HCT116 (cell line): Measurements from ENCODE around the gene LSM10. TPM values are rescaled to one million over a fixed set of nuclear protein-coding genes. Genes with fewer than 3 reads are reported as not detected.

Experiments used
- ATAC-seq: fragments of 200-7000 bp; cut with Tn5 transposase; 2 replicates; pipeline ENCODE4 v1.9.1; 2020; ENCODE audit warnings: mild to moderate bottlenecking, moderate library complexity
- BruUV-seq: library from RNA; stranded (reverse); fragments of 400-500 nt; replicated peaks from 2 replicates; lab custom pipeline; 2021; lab: Mats Ljungman, UMichigan
- CTCF ChIA-PET: fragments of 300-600 bp; sonication (Branson Sonifier 250); formaldehyde crosslinking; loops from one replicate; lab custom pipeline; 2021; ENCODE audit warnings: antibody characterized with exemption; lab: Charles Lee
- POLR2A ChIA-PET: fragments of 300-600, 350-600 bp; sonication (Branson Sonifier 250); formaldehyde crosslinking; loops from one replicate; lab custom pipeline; 2021; ENCODE audit warnings: antibody characterized with exemption; lab: Charles Lee
- RAD21 ChIA-PET, 2 experiments: fragments of 300-600 bp; sonication (Branson Sonifier 250); formaldehyde crosslinking; loops; one replicate each; lab custom pipeline; 2023; ENCODE audit warnings: low total read pairs in 2 of 2; ENCODE audit not compliant: uncharacterized antibody in 2 of 2, unreplicated experiment in 2 of 2, low non-redundant PET in 1 of 2; lab: Charles Lee
- DNase-seq: peaks from one replicate; pipeline ENCODE4 v3.0.0-alpha.2; 2010; ENCODE audit warnings: low read depth, low spot score
- H2AFZ ChIP-seq: fragments of 200-600 bp; shearing (Covaris generic), sonication (generic); 2 replicates; pipeline ENCODE4 v1.6.1; 2017; ENCODE audit warnings: low read depth, mixed run types, mixed read lengths, antibody characterized with exemption, low read length; ENCODE audit not compliant: poor library complexity, severe bottlenecking
- H3K27ac ChIP-seq: 2 replicates; pipeline ENCODE4 v1.5.1; 2012; ENCODE audit warnings: low read depth, low read length
- H3K27me3 ChIP-seq: fragments of 200-600 bp; sonication (generic); 2 replicates; pipeline ENCODE4 v1.6.1; 2016; ENCODE audit warnings: mixed run types, low read length, mixed read lengths; ENCODE audit not compliant: insufficient read depth
- H3K36me3 ChIP-seq, 2 experiments: fragments of 200-500 bp in 1 of 2; fragments of 200-600 bp in 1 of 2; sonication (Bioruptor generic) in 1 of 2; sonication (generic) in 1 of 2; 2 replicates each; pipeline versions ENCODE4 v1.5.1 to v1.6.1; 2014 to 2016; ENCODE audit warnings: low read length in 2 of 2, inconsistent platforms in 1 of 2, mixed read lengths in 1 of 2, mixed run types in 1 of 2; ENCODE audit not compliant: insufficient read depth in 2 of 2, control insufficient read depth in 1 of 2
- H3K4me1 ChIP-seq, 2 experiments: fragments of 200-600 bp in 1 of 2; sonication (generic) in 1 of 2; 2 replicates each; pipeline versions ENCODE4 v1.5.1 to v1.6.1; 2012 to 2017; ENCODE audit warnings: low read length in 2 of 2, inconsistent platforms in 1 of 2, mild to moderate bottlenecking in 1 of 2, mixed read lengths in 1 of 2, mixed run types in 1 of 2, moderate library complexity in 1 of 2; ENCODE audit not compliant: insufficient read depth in 2 of 2, control insufficient read depth in 1 of 2
- H3K4me2 ChIP-seq: fragments of 200-600 bp; sonication (generic); 2 replicates; pipeline ENCODE4 v1.6.1; 2017; ENCODE audit warnings: mixed run types, low read length, mixed read lengths
- H3K4me3 ChIP-seq, 2 experiments: fragments of 200-600 bp in 1 of 2; sonication (generic) in 1 of 2; replicated peaks in 1 of 2; 2 replicates each; pipeline ENCODE4 v1.5.1; 2011 to 2016; ENCODE audit warnings: low read length in 2 of 2, control low read depth in 1 of 2, low read depth in 1 of 2, mild to moderate bottlenecking in 1 of 2, mixed read lengths in 1 of 2, mixed run types in 1 of 2
- H3K79me2 ChIP-seq: fragments of 200-600 bp; sonication (generic); 2 replicates; pipeline ENCODE4 v1.6.1; 2017; ENCODE audit warnings: mild to moderate bottlenecking, mixed run types, low read length, moderate library complexity, mixed read lengths; ENCODE audit not compliant: insufficient read depth
- H3K9ac ChIP-seq: fragments of 200-600 bp; sonication (generic); 2 replicates; pipeline ENCODE4 v1.6.1; 2016; ENCODE audit warnings: low read length, mixed read lengths
- H3K9me2 ChIP-seq: fragments of 200-600 bp; sonication (generic), shearing (Covaris generic); 2 replicates; pipeline ENCODE4 v1.6.1; 2017; ENCODE audit warnings: mixed run types, mild to moderate bottlenecking, moderate library complexity; ENCODE audit not compliant: insufficient read depth
- H3K9me3 ChIP-seq, 2 experiments: fragments of 200-500 bp in 1 of 2; fragments of 200-600 bp in 1 of 2; sonication (Bioruptor generic) in 1 of 2; sonication (generic) in 1 of 2; 2 replicates each; pipeline ENCODE4 v1.6.1; 2014 to 2017; ENCODE audit warnings: low read length in 2 of 2, mixed read lengths in 2 of 2, inconsistent platforms in 1 of 2, low read depth in 1 of 2, mild to moderate bottlenecking in 1 of 2, mixed run types in 1 of 2, moderate library complexity in 1 of 2; ENCODE audit not compliant: control insufficient read depth in 1 of 2, insufficient read depth in 1 of 2
- H4K20me1 ChIP-seq: fragments of 200-600 bp; sonication (generic), shearing (Covaris generic); 2 replicates; pipeline ENCODE4 v1.6.1; 2017; ENCODE audit warnings: mixed run types, mild to moderate bottlenecking, moderate library complexity; ENCODE audit not compliant: insufficient read depth
- CEBPB ChIP-seq: IDR thresholded peaks from 2 replicates; pipeline ENCODE4 v1.6.1; 2012; ENCODE audit warnings: low read depth
- EZH2 ChIP-seq: fragments of 200-600 bp; sonication (generic); IDR thresholded peaks from 2 replicates; pipeline ENCODE4 v1.6.1; 2017; ENCODE audit warnings: antibody characterized with exemption, mixed run types
- FOSL1 ChIP-seq: IDR thresholded peaks from 2 replicates; pipeline ENCODE4 v1.6.1; 2012; ENCODE audit warnings: low read depth
- POLR2A ChIP-seq: IDR thresholded peaks from 2 replicates; pipeline ENCODE4 v1.7.0; 2011; ENCODE audit warnings: borderline replicate concordance; ENCODE audit not compliant: insufficient read depth, insufficient read length; ENCODE audit errors: extremely low read depth
- POLR2AphosphoS5 ChIP-seq: IDR thresholded peaks from 2 replicates; pipeline ENCODE4 v1.6.1; 2011; ENCODE audit warnings: mild to moderate bottlenecking, low read depth, low read length, moderate library complexity
- SP1 ChIP-seq: IDR thresholded peaks from 2 replicates; pipeline ENCODE4 v1.6.1; 2012; ENCODE audit warnings: low read depth
- ZBTB33 ChIP-seq: IDR thresholded peaks from 2 replicates; pipeline ENCODE4 v1.6.1; 2011; ENCODE audit warnings: mild to moderate bottlenecking, low read length, moderate library complexity; ENCODE audit not compliant: insufficient replicate concordance; ENCODE audit errors: extremely low read depth
- intact Hi-C: fragments of 100-400 bp; cut with micrococcal nuclease; formaldehyde crosslinking; loops from 2 replicates; pipeline ENCODE4 v1.10.0; 2022
- total RNA-seq: library from RNA; stranded (reverse); gene quantifications from one replicate; pipeline ENCODE4 v1.2.1, GENCODE V29; 2021; ENCODE audit not compliant: unreplicated experiment
- TF ChIP-seq, protein P1 (sequence below), 3 experiments: fragments of 200-600 bp in 1 of 3; sonication (generic) in 1 of 3; IDR thresholded peaks in 2 of 3; conservative IDR thresholded peaks in 1 of 3; 2 replicates each; pipeline ENCODE4 v1.5.1; 2012 to 2017; ENCODE audit warnings: low read depth in 2 of 3, low read length in 2 of 3, antibody characterized with exemption in 1 of 3, borderline replicate concordance in 1 of 3, control low read depth in 1 of 3, mild to moderate bottlenecking in 1 of 3, mixed read lengths in 1 of 3, mixed run types in 1 of 3, moderate library complexity in 1 of 3; ENCODE audit not compliant: insufficient read depth in 1 of 3

Gene LSM10
- total RNA-seq, 1 experiment from 2014 or later = 49.5 TPM

DNA sequence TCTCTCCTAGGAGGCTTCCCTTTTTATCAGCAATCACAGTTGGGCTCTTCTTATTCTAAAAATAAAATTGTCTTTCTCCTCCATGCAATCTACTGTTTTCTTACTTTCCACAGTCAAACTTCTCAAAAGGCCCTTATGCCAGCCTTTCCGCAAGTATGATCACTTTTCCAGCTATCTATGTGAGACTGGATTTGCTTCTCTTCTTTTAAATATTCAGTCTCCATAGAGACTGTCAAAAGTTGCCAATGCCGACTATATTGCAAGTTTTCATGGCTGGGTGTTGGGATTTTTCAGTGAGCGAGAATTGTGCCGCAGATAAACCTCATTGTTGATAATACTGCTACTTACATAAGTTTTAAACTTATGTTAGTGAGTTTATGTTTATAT lies 4.8 kb upstream of the LSM10 start:
- peak overlapping the region; percentile 74 for H3K27ac ChIP-seq
- H3K9me2 ChIP-seq = no peaks in the 10 kb centered on the region
- H4K20me1 ChIP-seq = no peaks in the 10 kb centered on the region
- H3K79me2 ChIP-seq = peaks cover under 1% of the 10 kb centered on the region; the same call in 1 of the 2 replicates
- H3K36me3 ChIP-seq = no peaks in the 10 kb centered on the region; a peak in 1 of 4 replicates
- no peaks in the 10 kb centered on the region for H3K9me3 ChIP-seq
- TF ChIP-seq ZBTB33 (no peak), POLR2AphosphoS5 (no peak), SP1 (no peak), FOSL1 (no peak), CEBPB (no peak), POLR2A (no peak), EZH2 (no peak)
- TF ChIP-seq, protein P1, sequence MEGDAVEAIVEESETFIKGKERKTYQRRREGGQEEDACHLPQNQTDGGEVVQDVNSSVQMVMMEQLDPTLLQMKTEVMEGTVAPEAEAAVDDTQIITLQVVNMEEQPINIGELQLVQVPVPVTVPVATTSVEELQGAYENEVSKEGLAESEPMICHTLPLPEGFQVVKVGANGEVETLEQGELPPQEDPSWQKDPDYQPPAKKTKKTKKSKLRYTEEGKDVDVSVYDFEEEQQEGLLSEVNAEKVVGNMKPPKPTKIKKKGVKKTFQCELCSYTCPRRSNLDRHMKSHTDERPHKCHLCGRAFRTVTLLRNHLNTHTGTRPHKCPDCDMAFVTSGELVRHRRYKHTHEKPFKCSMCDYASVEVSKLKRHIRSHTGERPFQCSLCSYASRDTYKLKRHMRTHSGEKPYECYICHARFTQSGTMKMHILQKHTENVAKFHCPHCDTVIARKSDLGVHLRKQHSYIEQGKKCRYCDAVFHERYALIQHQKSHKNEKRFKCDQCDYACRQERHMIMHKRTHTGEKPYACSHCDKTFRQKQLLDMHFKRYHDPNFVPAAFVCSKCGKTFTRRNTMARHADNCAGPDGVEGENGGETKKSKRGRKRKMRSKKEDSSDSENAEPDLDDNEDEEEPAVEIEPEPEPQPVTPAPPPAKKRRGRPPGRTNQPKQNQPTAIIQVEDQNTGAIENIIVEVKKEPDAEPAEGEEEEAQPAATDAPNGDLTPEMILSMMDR (IDR thresholded peaks at IDR 0.05 in 2 of 3, conservative IDR thresholded peaks at IDR 0.05 in 1 of 3; ENCODE audit: borderline replicate concordance in 1 of 3, insufficient read depth in 1 of 3, low read depth in 2 of 3, low read length in 2 of 3) = no peak
- no peak overlapping the region for H3K9ac ChIP-seq
- intact Hi-C loops = no loop called here
- H2AFZ ChIP-seq = no peak overlapping the region
- no peaks in the 10 kb centered on the region for H3K27me3 ChIP-seq
- DNase-seq = no peak
- ChIA-PET POLR2A (interaction anchor here (2.1 to 7.4 kb wide), 2 partner anchors 10 to 15 kb away, joined by 15 to 219 read pairs; partner anchors contain the start of gene STK40), CTCF (interaction anchor here (2.3 kb wide), 1 partner anchor 17 kb away, joined by 7 read pairs; no protein-coding TSS in a partner anchor), RAD21 (no interaction called here)
- no peak for ATAC-seq
- BruUV-seq = no TSS peak
- peak overlapping the region; percentile 96; the same call in 1 of the 2 replicates for H3K4me2 ChIP-seq
- H3K4me3 ChIP-seq = no peak overlapping the region
- H3K4me1 ChIP-seq = peaks cover 16 to 28% of the 10 kb centered on the region in 2 experiments
